Tibial artery (tissue), 4 donors: Measurements from ENCODE around the gene ZNF319.

Source experiments
- DNase-seq, 2 donors: peaks; one replicate each; pipeline ENCODE4 v3.0.0-alpha.2; 2019
- H3K27ac ChIP-seq, 2 donors: fragments of 200-600 bp; sonication (generic) in 1 of 2; 1 replicate in 1 of 2; 2 replicates in 1 of 2; pipeline ENCODE4 v1.5.1; 2018 to 2019; ENCODE audit warnings: mild to moderate bottlenecking in 1 of 2
- H3K27me3 ChIP-seq, 2 donors: fragments of 200-600 bp; sonication (generic) in 1 of 2; one replicate each; pipeline versions ENCODE4 v1.5.1 to v1.6.0; 2016 to 2019
- H3K36me3 ChIP-seq, 3 donors: fragments of 200-600 bp; sonication (generic) in 2 of 3; one replicate each; pipeline ENCODE4 v1.5.1; 2016 to 2019; ENCODE audit warnings: mild to moderate bottlenecking in 2 of 3
- H3K4me1 ChIP-seq, 4 donors: fragments of 200-600 bp; sonication (generic) in 2 of 4; 1 replicate in 3 of 4; 2 replicates in 1 of 4; pipeline ENCODE4 v1.5.1; 2016 to 2019
- H3K4me3 ChIP-seq, 2 donors: fragments of 200-600 bp; sonication (generic) in 1 of 2; 1 replicate in 1 of 2; 2 replicates in 1 of 2; pipeline ENCODE4 v1.5.1; 2018 to 2019; ENCODE audit warnings: mild to moderate bottlenecking in 2 of 2
- H3K9me3 ChIP-seq, 3 donors: fragments of 200-600 bp; sonication (generic) in 1 of 3; one replicate each; pipeline ENCODE4 v1.5.1; 2016 to 2019
- intact Hi-C: fragments of 100-400 bp; cut with DNase I; formaldehyde crosslinking; loops from one replicate; pipeline ENCODE4 v1.15.0; 2023; ENCODE audit warnings: low total_unique reads
- TF ChIP-seq, protein P1 (sequence below), 2 experiments: fragments of 200-600 bp in 1 of 2; fragments of 450-650 bp in 1 of 2; IDR thresholded peaks; one replicate each; pipeline ENCODE4 v1.5.1; 2017 to 2019; ENCODE audit warnings: antibody characterized with exemption in 2 of 2, mild to moderate bottlenecking in 1 of 2, moderate library complexity in 1 of 2

Gene ZNF319

DNA sequence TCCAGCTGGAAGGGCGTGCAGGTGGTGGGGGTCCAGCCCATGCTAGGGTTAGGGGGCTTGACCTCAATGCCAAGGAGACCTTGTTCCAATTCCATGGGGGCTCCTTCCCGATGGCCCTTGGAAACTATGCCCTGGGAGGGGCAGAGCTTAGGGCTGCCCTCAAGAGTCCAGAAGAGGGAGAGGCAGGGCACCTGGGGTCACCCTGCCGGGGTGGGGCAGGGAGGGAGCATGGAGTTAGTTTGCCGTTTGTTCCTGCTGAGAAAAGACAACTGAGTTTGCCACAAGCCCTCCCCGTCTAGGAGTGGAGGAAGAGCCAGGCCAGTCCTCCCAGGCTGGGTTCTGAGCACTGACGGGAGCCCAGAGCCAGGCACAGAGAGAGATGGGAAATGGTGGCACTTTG lies 46.5 kb upstream of the ZNF319 start:
- TF ChIP-seq, protein P1, sequence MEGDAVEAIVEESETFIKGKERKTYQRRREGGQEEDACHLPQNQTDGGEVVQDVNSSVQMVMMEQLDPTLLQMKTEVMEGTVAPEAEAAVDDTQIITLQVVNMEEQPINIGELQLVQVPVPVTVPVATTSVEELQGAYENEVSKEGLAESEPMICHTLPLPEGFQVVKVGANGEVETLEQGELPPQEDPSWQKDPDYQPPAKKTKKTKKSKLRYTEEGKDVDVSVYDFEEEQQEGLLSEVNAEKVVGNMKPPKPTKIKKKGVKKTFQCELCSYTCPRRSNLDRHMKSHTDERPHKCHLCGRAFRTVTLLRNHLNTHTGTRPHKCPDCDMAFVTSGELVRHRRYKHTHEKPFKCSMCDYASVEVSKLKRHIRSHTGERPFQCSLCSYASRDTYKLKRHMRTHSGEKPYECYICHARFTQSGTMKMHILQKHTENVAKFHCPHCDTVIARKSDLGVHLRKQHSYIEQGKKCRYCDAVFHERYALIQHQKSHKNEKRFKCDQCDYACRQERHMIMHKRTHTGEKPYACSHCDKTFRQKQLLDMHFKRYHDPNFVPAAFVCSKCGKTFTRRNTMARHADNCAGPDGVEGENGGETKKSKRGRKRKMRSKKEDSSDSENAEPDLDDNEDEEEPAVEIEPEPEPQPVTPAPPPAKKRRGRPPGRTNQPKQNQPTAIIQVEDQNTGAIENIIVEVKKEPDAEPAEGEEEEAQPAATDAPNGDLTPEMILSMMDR (IDR thresholded peaks at IDR 0.05), result no peak
- no peak for DNase-seq
- H3K27ac ChIP-seq, result no peak overlapping the region

DNA sequence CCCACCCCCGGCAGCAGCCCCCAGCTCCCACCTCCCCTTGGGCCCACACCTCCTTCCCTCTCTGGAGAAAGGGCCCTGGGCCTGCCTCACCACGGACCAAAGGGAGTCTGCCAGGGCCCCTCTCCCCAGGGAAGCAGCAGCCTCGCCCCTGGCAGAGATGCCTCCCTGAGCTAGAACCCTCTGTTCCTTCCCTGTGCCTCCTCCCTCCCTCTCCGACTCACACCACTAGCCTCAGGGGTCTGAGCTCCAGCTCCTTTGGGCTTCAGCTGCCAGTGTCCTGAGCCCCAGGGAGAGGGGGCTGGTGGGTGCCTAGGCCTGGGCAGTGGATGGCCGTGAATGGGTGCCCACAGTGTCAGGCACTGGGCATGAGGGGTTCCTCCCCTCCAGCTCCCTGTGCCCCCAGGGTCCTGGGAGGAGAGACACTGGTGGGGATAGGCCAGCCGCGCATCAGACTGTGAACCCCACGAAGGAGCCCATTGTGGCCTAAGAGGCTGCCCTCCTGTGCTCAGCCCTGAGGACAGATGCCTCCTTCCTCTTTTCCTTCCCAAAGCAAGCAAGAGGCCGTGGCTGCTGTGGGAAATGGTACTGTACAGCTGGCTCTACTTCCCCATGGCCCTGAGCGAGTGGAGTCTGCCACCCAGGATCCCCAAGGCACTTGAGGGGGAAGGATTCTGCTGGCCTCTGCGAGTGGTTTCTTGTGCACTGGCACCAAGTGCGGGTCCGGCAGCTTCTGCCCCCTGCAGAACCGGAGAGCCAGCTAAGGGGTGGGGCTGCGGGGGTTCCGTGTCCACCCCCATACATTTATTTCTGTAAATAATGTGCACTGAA lies 45.8 kb upstream of the ZNF319 start:
- Histone ChIP-seq H3K27me3 (no peaks in the 10 kb centered on the region), H3K36me3 (peaks cover 0 to 23% (median 10%) of the 10 kb centered on the region in 3 donors), H3K4me3 (no peak overlapping the region), H3K4me1 (no peaks in the 10 kb centered on the region), H3K9me3 (no peaks in the 10 kb centered on the region), H3K27ac (no peak overlapping the region)
- DNase-seq, result no peak
- intact Hi-C loops, result no loop called here
- TF ChIP-seq, protein P1 (IDR thresholded peaks at IDR 0.05), result no peak

More for the DNA sequence above, 46.5 kb upstream of the ZNF319 start:
- H3K36me3 ChIP-seq, result peaks cover 0 to 18% (median 9%) of the 10 kb centered on the region in 3 donors
- H3K27me3 ChIP-seq, result peaks cover 0 to 2% of the 10 kb centered on the region in 2 donors
- intact Hi-C loops, result no loop called here
- no peaks in the 10 kb centered on the region for H3K9me3 ChIP-seq
- no peaks in the 10 kb centered on the region for H3K4me1 ChIP-seq
- H3K4me3 ChIP-seq, result no peak overlapping the region

DNA sequence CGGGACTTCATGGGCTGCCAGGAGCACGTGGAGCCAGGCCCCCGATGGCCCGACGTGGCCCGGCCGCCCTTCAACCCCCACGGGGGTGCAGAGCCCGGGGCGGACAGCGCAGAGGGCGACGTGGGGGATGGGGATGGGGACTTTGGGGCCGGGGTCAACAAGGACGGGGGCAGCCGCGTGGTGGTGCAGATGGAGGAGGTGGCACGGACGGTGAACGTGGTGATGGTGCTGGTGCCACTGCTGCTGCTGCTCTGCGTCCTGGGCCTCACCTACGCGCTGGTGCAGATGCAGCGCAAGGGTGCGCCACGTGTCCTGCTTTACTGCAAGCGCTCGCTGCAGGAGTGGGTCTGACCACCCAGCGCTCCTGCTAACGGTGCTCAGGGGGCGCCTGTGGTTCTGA lies 44.6 kb upstream of the ZNF319 start:
- H3K9me3 ChIP-seq, result no peaks in the 10 kb centered on the region
- intact Hi-C loops, result no loop called here
- no peak overlapping the region for H3K27ac ChIP-seq
- H3K4me1 ChIP-seq, result no peaks in the 10 kb centered on the region
- TF ChIP-seq, protein P1 (IDR thresholded peaks at IDR 0.05), result no peak
- no peak for DNase-seq
- H3K27me3 ChIP-seq, result no peaks in the 10 kb centered on the region
- H3K4me3 ChIP-seq, result no peak overlapping the region
- H3K36me3 ChIP-seq, result peaks cover 0 to 23% (median 18%) of the 10 kb centered on the region in 3 donors

DNA sequence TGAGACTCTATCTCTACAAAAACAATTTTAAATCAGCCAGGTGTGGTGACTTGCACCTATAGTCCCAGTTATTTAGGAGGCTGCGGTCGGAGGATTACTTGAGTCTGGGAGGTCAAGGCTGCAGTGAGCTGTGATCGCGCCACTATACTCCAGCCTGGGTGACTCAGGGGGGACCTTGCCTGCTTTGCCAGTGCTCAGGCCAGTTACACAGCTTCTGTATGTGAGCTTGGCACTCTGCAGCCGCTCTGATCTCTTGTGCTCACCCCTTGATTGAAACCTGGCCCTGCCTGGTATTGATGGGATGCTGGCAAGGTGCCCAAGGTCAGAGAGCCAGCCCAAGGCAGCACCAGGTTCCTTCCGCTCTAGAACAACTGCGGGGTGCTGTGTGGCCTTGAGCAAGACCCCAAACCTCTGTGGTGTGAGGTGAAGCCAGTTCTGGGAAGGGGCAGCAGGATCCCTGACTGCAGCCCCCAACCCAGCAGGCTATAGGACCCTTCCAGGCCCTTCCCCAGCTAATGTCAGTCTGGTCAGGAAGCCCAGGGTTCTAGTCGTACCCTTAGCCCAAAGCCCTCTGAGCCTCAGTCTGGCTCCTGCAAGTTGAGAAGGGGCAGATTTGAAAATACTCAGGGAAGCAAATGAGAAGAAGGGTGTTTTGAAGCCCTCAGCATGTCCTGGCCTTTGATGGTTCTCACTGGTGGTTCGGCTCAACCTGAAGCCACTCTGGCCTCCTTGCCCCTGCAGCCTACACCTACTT lies 44.0 kb upstream of the ZNF319 start:
- Histone ChIP-seq H3K4me1 (no peaks in the 10 kb centered on the region), H3K9me3 (no peaks in the 10 kb centered on the region), H3K27me3 (no peaks in the 10 kb centered on the region), H3K36me3 (peaks cover 0 to 23% (median 21%) of the 10 kb centered on the region in 3 donors), H3K27ac (no peak overlapping the region), H3K4me3 (no peak overlapping the region)
- DNase-seq, result no peak
- TF ChIP-seq, protein P1 (IDR thresholded peaks at IDR 0.05), result no peak
- intact Hi-C loops, result no loop called here

DNA sequence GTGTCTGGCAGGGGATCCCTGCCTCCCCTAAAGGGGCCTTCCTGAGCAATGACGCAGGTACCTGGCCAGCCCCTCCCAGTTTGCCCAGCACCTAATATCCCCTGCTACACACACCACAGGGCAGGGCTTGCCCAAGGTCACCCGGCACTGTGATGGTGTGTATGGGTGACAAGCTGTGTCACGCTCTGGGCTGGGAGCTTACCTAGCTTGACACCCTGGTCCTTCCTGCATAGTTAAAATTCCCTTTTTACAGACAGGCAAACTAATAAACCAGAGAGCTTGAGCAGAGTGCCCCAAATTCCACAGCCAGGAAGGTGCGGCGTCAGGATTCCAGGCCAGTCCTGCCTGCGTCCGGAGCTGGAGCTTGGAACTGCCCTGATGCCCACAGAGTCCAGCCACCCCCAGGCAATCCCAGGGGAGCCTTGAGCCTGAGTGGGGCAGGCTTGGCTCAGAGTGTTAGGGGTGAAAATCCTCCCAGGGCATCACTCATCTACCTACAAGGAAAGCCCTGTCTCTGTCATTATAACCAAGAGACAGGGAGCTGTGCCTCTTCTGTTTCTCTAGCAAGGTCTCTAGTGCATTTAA lies 43.2 kb upstream of the ZNF319 start:
- H3K27me3 ChIP-seq, result no peaks in the 10 kb centered on the region
- intact Hi-C loops, result no loop called here
- DNase-seq, result no peak
- no peaks in the 10 kb centered on the region for H3K9me3 ChIP-seq
- H3K36me3 ChIP-seq, result peaks cover 0 to 23% (median 21%) of the 10 kb centered on the region in 3 donors
- no peaks in the 10 kb centered on the region for H3K4me1 ChIP-seq
- TF ChIP-seq, protein P1 (IDR thresholded peaks at IDR 0.05), result no peak
- H3K4me3 ChIP-seq, result no peak overlapping the region
- no peak overlapping the region for H3K27ac ChIP-seq
